NCI-H2227 (cell line): Measurements from ENCODE around the gene DEPDC5.
"Not testable (repeated sequence)": the region's sequence is repeated elsewhere in the genome, so short reads cannot be mapped to it uniquely, and the experiment has no call there.

Experiments used
- DNase-seq: peaks from one replicate; lab custom pipeline; 2025; ENCODE audit not compliant: unreplicated experiment; lab: John Stamatoyannopoulos, UW

DEPDC5 gene

GRCh38 chr22:31753634-31754501 lies at the start of gene DEPDC5:
DEPDC5 (plus strand) TSS chr22:31754019; CDS start chr22:31754922, 903 bp downstream.
- DNase-seq = peak; percentile 95

- DNase-seq = no peak
Measured at GRCh38 chr22:31707519-31707918, 46.3 kb upstream of the DEPDC5 start.

GRCh38 chr22:31711226-31711625 lies 42.6 kb upstream of the DEPDC5 start:
- not testable (repeated sequence) for DNase-seq

GRCh38 chr22:31715147-31715778 lies 38.6 kb upstream of the DEPDC5 start:
- DNase-seq = no peak

- no peak for DNase-seq
Measured at GRCh38 chr22:31719850-31720471, 33.9 kb upstream of the DEPDC5 start.

- DNase-seq = no peak
Measured at GRCh38 chr22:31723723-31724122, 30.1 kb upstream of the DEPDC5 start.

- no peak for DNase-seq
Measured at GRCh38 chr22:31726692-31727091, 27.1 kb upstream of the DEPDC5 start.

- DNase-seq = no peak
Measured at GRCh38 chr22:31728857-31729256, 25.0 kb upstream of the DEPDC5 start.

GRCh38 chr22:31730344-31730711 lies 23.5 kb upstream of the DEPDC5 start:
- no peak for DNase-seq

- DNase-seq = no peak
Measured at GRCh38 chr22:31732089-31732829, 21.6 kb upstream of the DEPDC5 start.

GRCh38 chr22:31733580-31734079 lies 20.2 kb upstream of the DEPDC5 start:
- no peak for DNase-seq

GRCh38 chr22:31734512-31734911 lies 19.3 kb upstream of the DEPDC5 start:
- DNase-seq = no peak

GRCh38 chr22:31736458-31736857 lies 17.4 kb upstream of the DEPDC5 start:
- no peak for DNase-seq

- DNase-seq = no peak
Measured at GRCh38 chr22:31737932-31738331, 15.9 kb upstream of the DEPDC5 start.

GRCh38 chr22:31738566-31738965 lies 15.3 kb upstream of the DEPDC5 start:
- no peak for DNase-seq

- no peak for DNase-seq
Measured at GRCh38 chr22:31739795-31740201, 14.0 kb upstream of the DEPDC5 start.

GRCh38 chr22:31740314-31740713 lies 13.5 kb upstream of the DEPDC5 start:
- not testable (repeated sequence) for DNase-seq

GRCh38 chr22:31742115-31742514 lies 11.7 kb upstream of the DEPDC5 start:
- no peak for DNase-seq

GRCh38 chr22:31742682-31743081 lies 11.1 kb upstream of the DEPDC5 start:
- no peak for DNase-seq

- no peak for DNase-seq
Measured at GRCh38 chr22:31743871-31744270, 9.9 kb upstream of the DEPDC5 start.

GRCh38 chr22:31747441-31747840 lies 6.4 kb upstream of the DEPDC5 start:
- DNase-seq = no peak
